ENCODE results near the gene CT55. TPM values are rescaled to one million over a fixed set of nuclear protein-coding genes. Genes with fewer than 3 reads are reported as not detected.
"Not testable (repeated sequence)": the region's sequence is repeated elsewhere in the genome, so short reads cannot be mapped to it uniquely, and the experiment has no call there.

The CT55 gene, protein sequence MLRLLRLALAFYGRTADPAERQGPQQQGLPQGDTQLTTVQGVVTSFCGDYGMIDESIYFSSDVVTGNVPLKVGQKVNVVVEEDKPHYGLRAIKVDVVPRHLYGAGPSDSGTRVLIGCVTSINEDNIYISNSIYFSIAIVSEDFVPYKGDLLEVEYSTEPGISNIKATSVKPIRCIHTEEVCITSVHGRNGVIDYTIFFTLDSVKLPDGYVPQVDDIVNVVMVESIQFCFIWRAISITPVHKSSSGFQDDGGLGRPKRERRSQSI
- not detected for total RNA-seq

DNA sequence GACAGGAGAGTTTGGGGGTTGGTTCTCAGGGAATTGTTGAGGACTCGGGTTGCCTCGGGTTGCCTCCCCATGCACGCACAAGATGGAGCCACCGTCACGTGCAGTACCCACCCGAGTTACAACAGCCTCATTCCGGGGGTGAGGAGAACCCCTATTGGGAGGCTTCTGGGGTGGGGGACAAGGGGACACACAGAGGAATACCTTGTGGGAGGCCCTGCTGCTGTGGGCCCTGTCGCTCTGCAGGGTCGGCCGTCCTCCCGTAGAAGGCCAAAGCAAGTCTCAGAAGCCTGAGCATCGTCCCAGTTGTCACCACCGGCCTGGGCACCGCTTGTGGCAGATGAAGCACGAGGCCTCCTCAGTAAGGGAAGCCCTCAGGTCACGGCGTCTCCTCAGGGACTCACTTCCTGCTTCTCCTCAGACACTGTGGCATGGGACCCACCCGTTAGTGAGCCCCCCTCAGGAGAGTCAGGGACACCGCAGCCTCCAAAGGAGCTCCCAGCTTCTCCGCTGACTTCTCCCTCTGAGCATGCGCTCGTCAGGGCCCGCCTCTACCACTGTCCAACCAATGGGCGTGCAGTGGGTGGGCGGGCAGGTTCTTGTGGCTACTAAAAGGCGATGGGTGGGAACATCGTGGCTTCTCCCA is at the start of gene CT55:
Gene CT55 (minus strand): TSS at position 522 of the 643 bp plus-strand sequence. CDS start 227 bp downstream, at position 295.
- ATAC-seq = no peak

DNA sequence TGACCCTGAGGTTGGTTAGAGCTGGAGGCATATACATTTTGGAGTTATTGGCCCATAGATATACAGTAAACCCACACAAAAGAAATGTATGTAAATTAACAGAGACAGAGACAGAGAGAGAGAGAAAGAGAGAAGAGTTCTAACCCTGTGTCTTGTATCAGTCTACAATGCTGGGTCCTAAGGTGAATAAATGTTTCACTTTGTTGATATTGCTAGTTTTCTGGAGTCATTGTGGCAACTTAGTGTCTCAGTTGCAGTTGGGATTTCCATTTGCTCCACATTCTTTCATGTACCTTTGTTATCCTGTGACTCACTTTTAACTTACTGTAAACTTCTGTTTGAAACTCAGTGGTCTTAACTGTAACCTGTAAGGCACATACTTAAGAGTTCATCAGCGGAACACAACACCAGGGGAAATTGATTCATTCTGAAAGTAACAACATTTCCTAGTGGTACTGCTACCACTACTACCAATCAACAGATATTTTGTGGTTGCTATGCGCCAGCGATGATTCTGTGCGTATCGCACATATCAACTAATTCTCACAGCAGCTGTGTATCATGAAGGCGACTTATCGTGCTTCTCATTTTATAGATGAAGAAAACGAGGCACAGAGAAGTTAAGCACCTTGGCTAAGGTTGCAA is 42.1 kb upstream of the CT55 start:
- ATAC-seq = no peak

DNA sequence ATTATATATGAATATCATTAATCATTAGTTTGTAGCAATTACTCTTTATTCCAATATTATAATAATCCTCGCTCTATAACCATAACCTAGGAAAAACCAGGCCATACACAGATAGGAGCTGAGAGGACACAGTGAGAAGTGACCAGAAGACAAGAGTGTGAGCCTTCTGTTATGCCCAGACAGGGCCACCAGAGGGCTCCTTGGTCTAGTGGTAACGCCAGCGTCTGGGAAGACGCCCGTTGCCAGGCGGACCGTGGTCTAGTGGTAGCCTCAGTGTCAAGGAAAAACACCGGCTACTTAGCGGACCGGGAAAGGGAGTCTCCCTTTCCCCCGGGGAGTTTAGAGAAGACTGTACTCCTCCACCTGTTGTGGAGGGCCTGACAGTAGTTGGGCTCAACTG is 35.2 kb upstream of the CT55 start:
- ATAC-seq = not testable (repeated sequence)

DNA sequence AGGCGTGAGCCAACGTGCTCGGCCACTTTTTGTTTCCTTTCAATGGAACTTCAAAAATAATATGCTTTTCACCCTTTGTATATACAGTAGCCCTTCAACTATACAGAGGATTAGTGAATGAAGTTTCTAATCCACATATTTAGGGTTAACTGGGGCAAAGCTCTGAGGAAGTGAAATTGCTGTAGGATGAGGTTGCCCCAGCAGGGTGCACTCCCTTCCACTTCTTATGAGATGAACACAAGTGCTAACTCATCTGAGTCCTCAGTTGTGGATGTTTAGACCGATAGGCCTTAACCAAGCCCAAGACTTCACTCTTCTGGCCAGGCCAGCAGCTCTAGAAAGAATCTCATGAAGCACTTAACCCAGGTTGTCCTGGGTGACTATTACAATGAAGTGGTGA is 29.1 kb upstream of the CT55 start:
- ATAC-seq = no peak

DNA sequence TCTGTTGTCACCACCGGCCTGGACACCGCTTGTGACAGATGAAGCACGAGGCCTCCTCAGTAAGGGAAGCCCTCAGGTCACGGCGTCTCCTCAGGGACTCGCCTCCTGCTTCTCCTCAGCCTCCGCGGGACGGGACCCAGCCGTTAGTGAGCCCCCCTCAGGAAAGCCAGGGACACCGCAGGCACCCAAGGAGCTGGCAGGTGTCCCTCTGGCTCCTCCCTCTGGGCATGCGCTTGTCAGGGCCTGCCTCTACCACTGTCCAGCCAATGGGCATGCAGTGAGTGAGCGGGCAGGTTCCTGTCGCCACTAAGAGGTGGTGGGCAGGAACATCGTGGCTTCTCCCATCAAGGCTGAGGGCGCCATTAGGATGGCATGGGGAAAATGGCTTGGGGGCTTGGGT is 23.5 kb upstream of the CT55 start:
- ATAC-seq = no peak

DNA sequence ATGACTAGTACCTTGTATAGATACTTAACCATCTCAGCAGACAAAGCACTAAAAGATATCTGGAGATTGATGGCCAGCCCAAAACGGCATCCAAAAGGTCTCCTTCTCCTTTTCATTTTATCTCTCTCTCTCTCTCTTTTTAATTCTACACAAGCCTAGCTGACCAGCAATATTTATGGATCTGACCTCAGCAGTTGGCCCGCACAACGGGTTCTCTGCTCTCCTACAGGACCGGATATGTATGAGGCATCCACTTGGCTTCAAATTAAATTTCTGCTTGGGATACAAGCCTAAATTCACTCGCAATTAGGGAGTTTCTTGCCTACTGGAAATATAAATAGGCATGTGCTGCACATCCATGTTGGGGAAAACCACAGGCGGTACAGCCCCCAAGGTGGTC is 22.5 kb upstream of the CT55 start:
- no peak for ATAC-seq

DNA sequence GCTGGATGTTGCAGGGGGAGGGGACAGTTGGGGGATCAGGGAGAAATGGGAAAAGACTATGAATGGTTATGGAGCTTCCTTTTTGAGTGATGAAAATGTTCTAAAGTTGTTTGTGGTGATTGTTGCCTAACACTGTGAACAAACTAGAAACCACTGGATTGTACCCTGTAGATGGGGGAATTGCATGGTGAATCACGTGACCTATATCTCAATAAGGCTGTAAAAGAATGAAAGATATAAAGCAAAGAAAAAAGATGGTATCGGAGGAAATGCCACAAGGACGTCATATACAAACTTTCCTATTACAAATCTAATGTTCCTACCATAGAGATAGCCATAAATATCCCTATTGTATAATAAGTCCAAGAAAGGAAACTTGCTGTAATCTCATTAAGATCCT is 20.6 kb upstream of the CT55 start:
- no peak for ATAC-seq

DNA sequence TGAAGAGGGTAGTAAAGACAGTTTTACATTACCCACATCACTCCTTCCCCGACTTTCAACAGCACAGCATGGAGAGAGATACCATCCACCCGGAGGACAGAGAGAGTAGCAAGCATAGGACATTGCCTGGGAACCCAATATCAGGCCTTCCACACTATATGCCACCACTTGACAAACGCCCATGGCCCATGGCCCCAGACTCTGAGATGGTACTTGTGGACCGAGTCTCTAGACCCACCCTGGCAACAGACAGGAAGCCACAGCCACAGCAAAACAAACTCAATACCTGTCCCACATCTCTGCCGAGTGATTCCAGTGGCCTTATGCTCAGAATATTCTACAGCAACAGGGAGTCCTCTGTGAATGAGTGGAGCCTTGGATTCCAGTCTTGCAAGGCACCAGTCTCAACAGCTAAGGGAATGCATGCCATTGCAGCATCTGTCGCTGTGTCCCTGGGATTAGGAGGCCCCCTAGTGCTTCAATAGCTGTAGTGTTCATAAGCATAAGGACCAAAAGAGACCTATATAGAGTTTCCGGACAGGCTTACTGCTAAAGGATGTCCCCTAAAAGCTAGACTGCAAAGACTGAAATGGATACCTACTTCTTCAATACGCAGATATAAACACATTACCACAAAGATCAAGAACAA is 14.7 kb upstream of the CT55 start:
- peak; percentile 84 for ATAC-seq

DNA sequence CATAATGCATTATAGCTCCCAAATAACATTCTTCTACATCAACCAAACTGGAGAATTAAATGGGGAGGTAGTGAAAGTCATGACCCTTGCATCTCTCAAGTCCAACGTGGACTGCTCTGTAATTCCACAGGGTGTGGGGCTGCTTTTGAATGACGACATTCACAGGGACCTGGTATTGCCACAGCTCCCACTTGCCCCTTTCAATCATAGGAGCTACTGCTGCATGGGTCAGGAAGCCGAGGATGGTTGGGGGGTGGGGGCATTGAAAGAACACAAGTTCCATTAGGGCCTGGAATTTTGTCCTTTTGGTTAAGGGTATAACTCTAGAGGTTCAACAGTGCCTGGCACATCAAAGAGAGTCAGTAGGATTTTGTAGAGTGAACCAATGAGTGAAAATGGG is 7.4 kb upstream of the CT55 start:
- ATAC-seq = no peak

DNA sequence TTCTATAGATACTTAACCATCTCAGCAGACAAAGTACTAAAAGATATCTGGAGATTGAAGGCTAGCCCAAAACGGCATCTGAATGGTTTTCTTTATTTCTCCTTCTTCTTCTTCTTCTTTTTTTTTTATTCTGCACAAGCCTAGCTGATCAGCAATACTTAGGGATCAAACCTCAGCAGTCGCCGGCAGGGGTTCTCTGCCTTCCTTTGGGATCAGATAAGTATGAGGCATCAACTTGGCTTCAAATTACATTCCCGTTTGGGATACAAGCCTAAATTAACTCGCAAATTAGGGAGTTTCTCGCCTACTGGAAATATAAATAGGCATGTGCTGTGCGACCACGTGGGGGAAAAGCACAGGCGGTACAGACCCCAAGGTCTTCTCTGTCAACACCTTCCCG is 730 bp downstream of the CT55 start:
- no peak for ATAC-seq

DNA sequence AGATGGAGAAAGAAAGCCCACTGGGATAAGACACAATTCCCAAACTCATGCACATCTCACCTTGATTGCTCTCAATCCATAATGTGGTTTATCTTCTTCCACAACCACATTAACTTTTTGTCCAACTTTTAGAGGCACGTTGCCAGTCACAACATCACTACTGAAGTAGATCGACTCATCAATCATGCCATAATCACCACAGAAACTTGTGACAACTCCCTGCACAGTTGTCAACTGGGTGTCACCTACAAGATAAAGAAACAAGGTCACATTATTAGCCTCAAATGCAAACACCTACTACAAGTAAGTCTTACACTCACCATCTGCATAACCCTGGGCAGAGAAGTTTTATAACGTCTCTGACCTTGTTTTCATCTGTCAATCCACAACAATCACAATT is 1.7 kb downstream of the CT55 start:
- ATAC-seq = not testable (repeated sequence)

DNA sequence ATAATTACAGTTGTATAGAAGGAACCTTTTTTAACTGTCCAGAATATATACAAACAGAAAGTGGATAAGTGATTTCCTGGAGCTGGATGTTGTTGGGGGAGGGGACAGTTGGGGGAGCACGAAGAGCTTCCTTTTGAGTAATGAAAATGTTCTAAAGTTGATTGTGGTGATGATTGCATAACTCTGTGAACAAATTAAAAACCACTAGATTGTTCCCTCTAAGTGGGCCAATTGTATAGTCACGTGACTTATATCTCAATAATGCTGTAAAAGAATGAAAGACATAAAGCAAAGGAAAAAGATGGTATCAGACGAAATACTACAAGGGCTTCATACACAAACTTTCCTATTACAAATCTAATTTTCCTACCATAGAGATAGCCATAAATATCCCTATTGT is 2.7 kb downstream of the CT55 start:
- no peak for ATAC-seq

DNA sequence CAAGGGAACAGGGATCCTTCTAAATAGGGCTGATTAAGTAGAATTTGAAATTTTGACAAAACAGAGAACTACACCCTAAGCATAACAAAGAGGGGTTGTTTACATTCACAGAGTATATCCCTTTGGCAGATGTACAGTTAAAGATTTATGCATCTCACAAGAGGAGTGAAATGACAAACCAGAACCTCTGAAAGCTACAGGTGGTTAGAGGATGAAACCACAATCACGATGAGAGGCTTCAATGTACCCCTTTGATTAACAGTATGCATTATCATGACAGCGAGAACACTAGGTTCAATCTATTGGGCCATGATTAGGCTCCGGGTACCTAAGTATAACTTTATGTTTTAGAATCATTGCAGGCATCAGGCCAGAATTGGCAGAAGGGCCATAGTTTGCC is 16.5 kb downstream of the CT55 start:
- not testable (repeated sequence) for ATAC-seq

DNA sequence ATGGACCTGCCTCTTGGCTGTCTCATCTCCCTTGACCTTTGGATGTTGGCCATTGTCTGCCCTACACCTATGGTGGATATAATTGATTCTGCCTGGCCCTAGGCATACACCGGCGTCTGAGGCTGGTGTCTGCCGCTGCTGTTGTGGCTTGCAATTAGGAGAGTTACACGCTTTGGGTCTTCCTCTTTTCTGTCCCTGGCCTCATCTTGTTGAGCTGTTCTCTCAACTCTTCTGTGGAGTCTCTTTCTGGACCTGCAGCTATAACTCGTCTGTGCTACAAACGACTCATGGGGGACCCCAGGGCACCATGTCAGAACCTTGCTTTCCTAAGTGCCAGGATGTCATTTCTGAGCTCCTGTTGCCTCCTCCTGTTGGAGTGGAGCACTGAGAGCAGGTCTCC is 45.1 kb downstream of the CT55 start:
- not testable (repeated sequence) for ATAC-seq

DNA sequence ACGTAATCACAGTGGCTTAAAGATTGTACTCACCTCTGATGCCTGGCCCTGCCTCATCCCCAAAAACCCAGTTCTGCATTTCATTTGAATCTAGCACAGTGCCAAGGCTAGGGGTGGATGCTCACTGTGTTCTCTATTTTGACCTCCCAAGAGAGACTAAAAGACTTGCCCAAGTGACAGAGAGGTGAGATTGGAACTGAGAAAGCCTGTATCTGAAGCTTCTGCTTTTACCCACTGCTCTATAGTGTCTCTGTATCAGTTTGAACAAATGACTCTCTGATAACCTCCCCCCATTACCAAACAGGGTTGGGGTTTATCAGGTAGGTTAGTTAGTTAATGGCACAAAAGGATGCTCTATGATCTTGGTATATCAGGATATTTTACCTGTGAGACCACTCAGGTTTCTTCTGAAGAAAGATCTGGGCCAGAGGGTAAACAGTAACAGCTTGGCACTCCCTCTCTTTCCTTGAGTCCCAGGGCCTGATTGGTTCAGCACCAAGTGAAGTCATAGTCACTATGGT is 51.1 kb downstream of the CT55 start, which contains the start of gene ETDB:
Gene ETDB (minus strand): TSS at position 471 of the 521 bp plus-strand sequence. CDS start 1,265 bp downstream, outside the sequence.
- not testable (repeated sequence) for ATAC-seq

DNA sequence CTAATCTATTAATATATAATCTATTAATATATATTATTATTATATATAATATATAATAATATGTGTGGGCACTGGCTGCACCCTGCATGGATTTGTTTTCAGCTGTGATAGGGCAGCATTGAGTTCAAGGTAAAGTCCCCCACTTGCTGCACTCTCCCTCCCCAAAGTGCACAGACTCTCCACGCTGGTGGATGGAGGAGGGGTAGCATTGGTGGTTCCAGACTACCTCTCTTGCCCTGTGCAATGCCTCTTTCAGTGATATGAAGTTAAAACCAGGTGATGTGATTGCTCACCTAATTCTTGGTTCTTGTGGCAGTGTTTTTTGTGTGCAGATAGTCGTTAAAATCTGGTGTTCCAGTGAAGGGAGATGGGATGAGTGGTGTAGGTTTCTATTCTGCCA is 55.1 kb downstream of the CT55 start:
- not testable (repeated sequence) for ATAC-seq

DNA sequence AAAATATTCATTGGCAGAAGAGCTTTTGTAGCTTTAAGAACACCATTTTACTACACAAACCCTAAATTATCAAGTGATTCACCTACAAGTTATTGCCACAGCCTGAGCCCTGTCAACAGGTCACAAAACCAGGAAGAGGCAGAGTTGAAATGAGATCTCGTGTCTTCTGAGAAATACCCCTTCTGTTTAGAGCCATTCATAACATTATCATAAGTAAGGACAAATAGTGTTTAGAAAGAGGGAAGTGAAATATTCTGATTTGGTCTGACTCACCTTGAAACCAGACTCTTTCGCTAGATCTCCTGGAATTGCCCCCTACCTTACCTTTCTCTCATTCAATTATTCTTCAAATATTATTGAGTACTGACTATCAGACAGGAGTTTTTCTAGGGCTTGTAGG is 56.8 kb downstream of the CT55 start:
- no peak for ATAC-seq

DNA sequence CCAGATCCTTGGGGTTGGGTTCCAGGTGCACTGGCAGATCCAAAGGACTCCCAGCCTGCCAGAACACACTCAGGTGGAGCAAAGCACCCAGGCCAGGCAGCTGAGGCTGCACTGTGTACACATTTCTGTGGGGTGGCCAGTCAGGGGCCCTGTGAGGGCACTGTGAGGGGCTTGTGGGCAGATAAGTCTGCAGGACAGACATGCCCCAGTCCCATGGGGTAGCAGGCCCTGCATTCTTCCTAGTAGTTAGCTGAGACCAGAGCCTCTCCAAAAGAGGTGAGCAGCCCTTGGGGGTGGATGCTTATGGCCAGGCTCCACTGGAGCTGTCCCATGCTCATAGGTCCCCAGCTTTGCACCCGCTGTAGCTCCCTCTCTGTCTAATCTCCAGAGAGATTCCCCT is 58.5 kb downstream of the CT55 start:
- ATAC-seq = peak; percentile 26

DNA sequence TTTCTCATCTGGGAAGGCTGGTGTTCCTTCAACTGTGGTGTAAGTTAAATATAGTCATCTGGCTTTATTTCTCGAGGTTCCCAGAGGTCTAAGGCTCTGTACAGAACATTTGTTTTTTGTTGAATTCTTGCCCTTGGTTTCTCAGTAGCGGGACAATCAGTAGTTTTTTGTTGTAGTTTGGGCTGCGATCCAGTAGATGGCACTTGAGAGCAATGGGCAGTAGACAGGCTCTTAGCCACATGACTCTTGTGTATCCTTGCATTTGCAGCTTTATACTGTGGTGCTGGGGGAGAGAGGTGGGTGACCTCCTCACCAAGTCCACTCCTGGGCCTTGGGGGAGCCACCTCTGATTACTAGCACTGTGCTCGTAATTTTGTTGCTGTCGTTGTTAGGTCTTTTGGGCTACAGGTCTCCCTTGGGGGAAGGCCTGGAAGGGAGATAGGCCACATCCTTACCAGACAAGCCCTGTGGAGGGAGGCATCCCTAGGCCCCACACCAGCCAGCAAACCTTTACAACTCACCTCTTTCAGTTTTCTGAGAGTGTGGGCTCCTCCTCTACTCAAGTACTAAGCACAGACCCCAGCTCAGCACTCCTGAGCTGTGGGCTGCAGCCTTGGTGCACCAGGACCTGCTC is 59.0 kb downstream of the CT55 start:
- ATAC-seq = peak; percentile 38

DNA sequence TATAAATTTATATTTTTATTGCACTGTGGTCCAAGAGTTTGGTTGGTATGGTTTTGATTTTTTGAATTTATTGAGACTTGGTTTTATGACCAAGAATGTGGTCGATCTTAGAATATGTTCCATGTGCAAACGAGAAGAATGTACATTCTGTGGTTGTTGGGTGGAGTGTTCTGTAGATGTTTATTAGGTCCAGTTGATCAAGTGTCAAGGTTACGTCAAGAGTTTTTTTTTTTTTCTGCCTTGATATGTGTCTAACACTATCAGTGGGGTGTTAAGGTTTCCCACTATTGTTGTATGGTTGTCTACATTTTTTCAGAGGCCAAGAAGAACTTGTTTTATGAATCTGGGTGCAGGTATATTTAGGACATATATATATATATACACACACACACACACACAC is 61.6 kb downstream of the CT55 start:
- no peak for ATAC-seq
